Naive B cell (primary cell): ENCODE measurements around the gene DIS3L2. TPM values are rescaled to one million over a fixed set of nuclear protein-coding genes. Genes with fewer than 3 reads are reported as not detected.
"Not testable (repeated sequence)": the region's sequence is repeated elsewhere in the genome, so short reads cannot be mapped to it uniquely, and the experiment has no call there.

ENCODE experiments used
- ATAC-seq, 2 donors: fragments of 150-1000 bp; cut with Tn5 transposase; 2 replicates each; pipeline ENCODE4 v1.10.0; 2021; ENCODE audit warnings: low read depth in 2 of 2, mild to moderate bottlenecking in 2 of 2, moderate library complexity in 2 of 2
- DNase-seq: peaks from one replicate; pipeline ENCODE4 v3.0.0; 2022
- H3K27ac Mint-ChIP-seq, 6 donors: one replicate each; pipeline ENCODE4 v1.8.0; 2020 to 2022; ENCODE audit warnings: mild to moderate bottlenecking in 6 of 6, mixed read lengths in 6 of 6, moderate library complexity in 5 of 6, inconsistent platforms in 2 of 6
- H3K27me3 Mint-ChIP-seq, 3 donors: one replicate each; pipeline ENCODE4 v1.8.0; 2021 to 2022; ENCODE audit warnings: mixed read lengths in 3 of 3, mild to moderate bottlenecking in 1 of 3
- H3K36me3 Mint-ChIP-seq, 2 donors: one replicate each; pipeline ENCODE4 v1.8.0; 2020 to 2022; ENCODE audit warnings: mixed read lengths in 2 of 2, inconsistent platforms in 1 of 2, mild to moderate bottlenecking in 1 of 2
- H3K4me1 Mint-ChIP-seq, 3 donors: one replicate each; pipeline ENCODE4 v1.8.0; 2020 to 2022; ENCODE audit warnings: mixed read lengths in 3 of 3, inconsistent platforms in 1 of 3, mild to moderate bottlenecking in 1 of 3, moderate library complexity in 1 of 3
- H3K4me3 Mint-ChIP-seq, 8 donors: one replicate each; pipeline ENCODE4 v1.8.0; 2020 to 2022; ENCODE audit warnings: mild to moderate bottlenecking in 8 of 8, mixed read lengths in 8 of 8, moderate library complexity in 8 of 8, inconsistent platforms in 2 of 8
- H3K9me3 Mint-ChIP-seq, 7 donors: one replicate each; pipeline ENCODE4 v1.8.0; 2020 to 2022; ENCODE audit warnings: mixed read lengths in 7 of 7, mild to moderate bottlenecking in 5 of 7, inconsistent platforms in 2 of 7, moderate library complexity in 1 of 7
- polyA plus RNA-seq, 6 donors: library from polyadenylated mRNA; unstranded; fragments of 300-500 nt; fragmentation: Illumina TruSeq; gene quantifications; one replicate each; pipeline ENCODE4 v1.2.3, GENCODE V29; 2021; ENCODE audit warnings: low read depth in 6 of 6

Gene DIS3L2
- polyA plus RNA-seq, 6 donors from 2014 or later: 6.0 to 29.0 (median 17.6) TPM

DNA sequence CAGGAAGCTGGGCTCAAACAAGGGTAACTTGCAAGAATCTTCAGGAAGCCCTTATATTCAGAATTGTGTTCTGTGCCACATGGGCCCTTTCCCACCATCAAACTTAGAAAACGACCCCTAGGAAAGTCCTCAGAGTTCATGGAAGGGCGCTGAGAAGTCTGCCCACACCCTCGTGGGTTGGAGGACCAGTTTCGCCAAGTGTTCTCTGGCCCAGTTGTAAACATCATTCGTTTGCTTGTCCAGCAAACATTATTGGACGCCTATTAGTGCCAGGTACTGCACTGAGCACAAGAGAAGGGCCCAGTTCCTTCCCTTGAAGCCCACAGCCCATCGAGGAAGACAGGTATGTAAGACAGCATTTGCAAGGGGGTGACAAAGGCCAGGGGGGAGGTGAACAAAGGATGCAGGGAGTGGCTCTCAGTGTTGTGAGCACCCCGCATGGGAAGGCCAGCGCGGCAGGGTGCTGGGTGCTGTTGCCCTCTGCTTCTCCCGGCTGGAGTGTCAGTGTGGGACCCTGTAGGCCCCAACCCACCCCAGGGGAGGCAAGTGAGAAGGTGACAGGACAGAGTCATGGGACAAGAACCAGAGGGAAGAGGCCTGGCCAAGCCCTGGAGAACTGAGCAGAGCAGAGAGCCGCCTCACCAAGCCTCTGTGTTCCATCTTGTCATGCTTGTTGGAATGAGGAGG is 356.8 kb downstream of the DIS3L2 start:
- peaks cover 0 to 5% of the 10 kb centered on the region in 2 donors for H3K36me3 Mint-ChIP-seq
- H3K4me3 Mint-ChIP-seq: no peak overlapping the region
- H3K4me1 Mint-ChIP-seq: peaks cover 30 to 34% (median 31%) of the 10 kb centered on the region in 3 donors
- no peak for ATAC-seq
- no peak for DNase-seq
- peaks cover 0 to 9% (median 4%) of the 10 kb centered on the region in 7 donors for H3K9me3 Mint-ChIP-seq
- no peaks in the 10 kb centered on the region for H3K27me3 Mint-ChIP-seq
- peak overlapping the region in 1 of 6 donors; percentile 28 for H3K27ac Mint-ChIP-seq

DNA sequence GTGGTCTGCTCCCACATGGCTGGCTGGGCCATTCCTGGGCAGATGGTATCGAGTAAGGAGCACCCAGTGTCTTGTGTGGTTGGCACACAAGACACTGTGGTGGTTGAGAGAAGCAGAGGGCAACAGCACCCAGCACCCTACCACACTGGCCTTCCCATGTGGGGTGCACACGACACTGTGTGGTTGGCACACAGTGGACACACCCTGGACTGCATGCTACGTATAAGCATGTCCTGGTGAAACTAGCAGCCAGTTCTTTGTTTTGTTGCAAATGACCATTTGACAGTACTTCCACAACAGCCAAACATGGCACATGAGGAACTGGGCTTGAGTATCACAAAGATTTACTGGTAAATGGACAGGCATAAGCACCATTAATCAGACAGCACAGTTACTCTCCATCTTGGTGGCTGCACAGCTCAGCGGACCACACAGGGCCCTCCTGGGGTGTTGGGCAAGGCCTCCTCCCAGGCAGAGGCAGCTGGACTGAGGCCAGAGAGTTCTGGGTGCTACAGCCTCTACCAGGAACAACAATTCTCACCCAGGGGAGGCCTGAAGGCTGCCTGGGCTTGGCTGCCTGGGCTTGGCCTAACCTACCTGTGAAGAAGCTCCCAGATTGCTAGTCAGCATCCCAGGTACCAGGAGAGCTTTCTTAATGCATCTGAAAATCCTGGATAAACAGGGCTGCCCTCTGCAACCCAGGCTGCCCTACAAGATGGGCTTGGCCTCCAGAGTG is 357.7 kb downstream of the DIS3L2 start:
- Mint-ChIP-seq H3K4me3 (no peak overlapping the region), H3K27ac (peak overlapping the region in 1 of 6 donors; percentile 9), H3K9me3 (peaks cover 0 to 3% (median 0%) of the 10 kb centered on the region in 7 donors), H3K36me3 (no peaks in the 10 kb centered on the region), H3K4me1 (peaks cover 27 to 37% (median 31%) of the 10 kb centered on the region in 3 donors), H3K27me3 (no peaks in the 10 kb centered on the region)
- ATAC-seq: no peak
- DNase-seq: no peak

DNA sequence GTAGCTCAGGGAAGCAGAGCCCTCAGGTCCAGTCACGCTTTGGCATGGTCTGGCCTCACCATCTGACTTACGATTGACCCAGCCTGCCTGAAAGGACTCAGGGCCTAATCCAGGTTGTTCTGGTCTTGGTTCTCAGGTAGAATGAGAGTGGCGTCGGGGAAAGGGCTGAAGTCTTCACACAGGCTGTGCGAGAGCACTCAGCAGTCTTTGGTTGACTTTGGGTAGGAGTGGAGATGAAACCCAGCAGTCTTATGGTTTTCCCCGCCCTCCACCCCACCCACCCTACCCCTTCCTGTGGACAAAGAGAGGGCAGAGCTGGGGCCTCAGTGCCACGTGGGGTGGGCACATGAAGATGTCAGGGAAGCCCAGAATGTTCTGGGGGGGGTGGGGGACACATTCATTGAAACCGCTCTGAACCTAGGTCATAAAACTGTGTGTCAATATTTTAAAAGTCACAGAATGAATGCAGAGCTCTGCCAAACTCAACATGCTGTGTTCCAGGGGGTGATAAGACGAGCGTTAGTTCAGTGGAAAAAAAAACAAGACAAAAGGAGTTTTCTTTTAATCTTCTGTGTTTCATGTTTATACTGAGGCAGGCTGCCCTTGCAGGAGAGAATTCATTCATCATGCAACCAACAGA is 358.4 kb downstream of the DIS3L2 start:
- ATAC-seq: no peak
- Mint-ChIP-seq H3K4me3 (no peak overlapping the region), H3K9me3 (no peaks in the 10 kb centered on the region), H3K27me3 (no peaks in the 10 kb centered on the region), H3K36me3 (no peaks in the 10 kb centered on the region), H3K4me1 (peaks cover 20 to 30% (median 26%) of the 10 kb centered on the region in 3 donors), H3K27ac (peak overlapping the region in 1 of 6 donors; percentile 9)
- no peak for DNase-seq

DNA sequence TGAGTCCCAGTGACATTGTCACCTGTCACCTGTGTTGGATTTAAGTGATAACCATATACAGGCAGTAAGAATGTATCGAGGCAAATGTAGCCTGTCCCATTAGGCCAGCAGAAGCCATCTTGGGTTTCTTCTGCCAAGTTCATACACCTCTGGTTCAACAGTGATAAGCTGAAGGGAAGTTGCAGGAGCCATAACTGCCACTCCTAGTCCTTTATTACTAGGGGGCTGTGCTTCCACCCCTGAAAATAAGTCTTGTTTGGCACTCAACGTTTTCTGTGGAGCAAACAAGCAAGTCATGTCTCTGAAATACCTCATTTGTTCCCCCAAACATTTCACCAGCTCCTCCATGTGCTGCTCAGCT is 358.9 kb downstream of the DIS3L2 start:
- Mint-ChIP-seq H3K27me3 (no peaks in the 10 kb centered on the region), H3K9me3 (no peaks in the 10 kb centered on the region), H3K4me3 (no peak overlapping the region), H3K27ac (no peak overlapping the region), H3K36me3 (no peaks in the 10 kb centered on the region), H3K4me1 (peaks cover 15 to 25% (median 22%) of the 10 kb centered on the region in 3 donors)
- no peak for DNase-seq
- ATAC-seq: no peak

DNA sequence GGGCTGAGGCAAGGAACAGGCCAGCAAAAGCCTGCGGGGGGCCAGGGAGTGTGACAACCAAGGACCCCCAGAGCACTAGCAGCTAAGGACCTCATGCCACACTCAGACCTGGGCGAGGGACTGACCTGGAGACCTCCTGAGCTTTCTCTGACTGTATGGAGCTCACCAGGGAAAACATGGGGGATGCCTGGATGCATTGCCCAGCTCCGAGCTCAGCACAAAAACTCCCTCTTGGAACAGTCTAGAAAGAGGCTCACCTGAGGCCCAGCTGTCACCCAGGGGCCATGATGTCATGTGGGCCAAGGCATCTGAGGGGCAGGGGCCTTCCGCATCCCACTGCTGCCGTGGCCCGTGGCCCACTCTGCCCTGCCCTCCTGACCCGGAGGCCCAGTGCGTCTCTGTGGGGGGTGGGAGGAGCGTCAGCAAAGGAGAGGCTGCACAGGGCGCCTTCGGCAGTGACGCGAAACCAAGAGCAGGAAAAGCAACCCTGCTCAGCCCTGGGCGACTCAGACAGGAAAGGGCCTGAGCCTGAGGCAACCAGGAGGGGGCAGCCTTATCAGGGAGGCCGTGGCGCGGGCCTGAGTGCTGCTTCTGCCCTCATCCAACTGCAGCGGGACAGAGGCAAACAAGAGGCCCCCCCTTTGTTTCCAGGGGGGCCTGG is 359.8 kb downstream of the DIS3L2 start:
- H3K4me1 Mint-ChIP-seq: peaks cover 6 to 16% (median 13%) of the 10 kb centered on the region in 3 donors
- ATAC-seq (no peak), DNase-seq (no peak)
- no peak overlapping the region for H3K27ac Mint-ChIP-seq
- no peak overlapping the region for H3K4me3 Mint-ChIP-seq
- no peaks in the 10 kb centered on the region for H3K9me3 Mint-ChIP-seq
- no peaks in the 10 kb centered on the region for H3K27me3 Mint-ChIP-seq
- no peaks in the 10 kb centered on the region for H3K36me3 Mint-ChIP-seq

DNA sequence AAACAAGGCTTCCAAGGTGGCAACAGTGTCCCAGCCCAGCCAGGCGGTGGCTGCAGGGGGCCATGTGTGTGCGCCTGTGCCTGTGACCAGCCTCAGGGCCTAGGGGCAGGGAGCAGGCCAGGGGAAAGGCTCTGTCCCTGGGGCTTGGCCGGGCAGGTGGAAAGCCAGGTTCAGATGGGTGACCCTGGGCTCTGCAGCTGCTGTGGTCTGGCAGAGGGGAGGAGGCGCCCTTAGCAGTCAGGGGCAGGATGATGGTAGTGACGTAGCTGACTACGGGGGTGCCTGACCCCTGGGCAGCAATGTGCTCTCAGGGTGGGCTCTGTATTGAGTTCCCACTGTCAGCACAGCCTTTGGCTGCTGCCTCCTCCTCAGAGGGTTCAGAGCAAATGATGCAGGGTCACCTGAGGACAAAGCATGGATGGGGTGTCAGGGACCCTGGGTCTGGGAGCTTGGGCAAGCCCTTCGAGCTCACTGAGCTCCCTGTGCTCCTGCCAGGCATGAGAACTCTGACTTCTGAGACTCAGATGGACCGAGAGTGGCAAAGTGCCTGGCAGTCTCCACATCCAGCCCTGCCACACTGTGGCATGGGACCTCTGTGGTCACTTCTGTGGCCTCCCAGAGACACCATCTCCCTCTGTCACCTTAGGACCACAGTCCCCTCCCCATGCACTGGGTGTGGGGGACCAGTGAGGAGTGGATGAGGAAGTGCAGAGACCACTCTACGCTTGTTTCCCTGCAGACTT is 360.5 kb downstream of the DIS3L2 start:
- Mint-ChIP-seq H3K36me3 (no peaks in the 10 kb centered on the region), H3K27me3 (no peaks in the 10 kb centered on the region), H3K4me1 (peaks cover 2 to 12% (median 10%) of the 10 kb centered on the region in 3 donors), H3K9me3 (no peaks in the 10 kb centered on the region), H3K4me3 (no peak overlapping the region), H3K27ac (peak overlapping the region in 1 of 6 donors; percentile 20)
- no peak for DNase-seq
- ATAC-seq: no peak

DNA sequence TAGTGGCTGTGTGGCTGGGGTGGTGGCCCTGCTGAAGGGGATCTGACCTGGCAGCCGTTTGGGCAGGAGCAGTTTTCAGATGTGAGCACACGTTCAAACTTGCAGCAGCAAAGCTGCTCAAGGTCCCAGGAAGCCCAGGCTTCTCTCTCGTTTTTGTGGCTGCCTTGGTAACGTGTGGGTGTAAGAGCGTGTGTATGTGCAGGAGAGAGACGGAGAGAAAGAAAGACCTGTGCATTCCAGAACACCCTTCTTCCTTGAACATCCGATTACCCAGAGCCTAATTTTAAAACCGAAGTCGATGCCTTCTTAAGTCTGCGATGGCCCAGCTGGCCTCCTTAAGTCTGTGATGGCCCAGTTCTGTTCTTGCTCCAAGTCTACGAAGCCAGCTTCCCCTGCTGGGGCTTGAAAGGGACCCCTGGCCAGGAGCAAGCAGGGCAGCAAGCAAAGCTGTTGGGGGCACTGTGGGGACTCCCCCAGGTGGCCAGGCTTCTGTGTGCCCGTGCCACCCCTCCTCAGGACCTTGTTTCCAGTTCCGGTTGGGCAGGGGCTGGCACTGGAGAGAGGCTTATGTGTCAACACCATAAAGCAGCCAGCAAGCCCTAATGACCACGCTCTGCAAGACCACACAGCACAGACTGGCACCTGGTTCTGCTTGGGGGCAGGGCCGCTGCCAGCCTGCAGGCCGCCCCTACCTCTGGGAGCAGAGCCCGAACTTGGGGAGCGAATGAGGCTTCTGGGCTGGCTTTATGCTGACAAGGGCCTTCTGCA is 361.2 kb downstream of the DIS3L2 start:
- no peaks in the 10 kb centered on the region for H3K9me3 Mint-ChIP-seq
- no peak for ATAC-seq
- no peak overlapping the region for H3K27ac Mint-ChIP-seq
- H3K27me3 Mint-ChIP-seq: no peaks in the 10 kb centered on the region
- H3K4me3 Mint-ChIP-seq: no peak overlapping the region
- peaks cover 6 to 19% (median 14%) of the 10 kb centered on the region in 3 donors for H3K4me1 Mint-ChIP-seq
- no peaks in the 10 kb centered on the region for H3K36me3 Mint-ChIP-seq
- no peak for DNase-seq

DNA sequence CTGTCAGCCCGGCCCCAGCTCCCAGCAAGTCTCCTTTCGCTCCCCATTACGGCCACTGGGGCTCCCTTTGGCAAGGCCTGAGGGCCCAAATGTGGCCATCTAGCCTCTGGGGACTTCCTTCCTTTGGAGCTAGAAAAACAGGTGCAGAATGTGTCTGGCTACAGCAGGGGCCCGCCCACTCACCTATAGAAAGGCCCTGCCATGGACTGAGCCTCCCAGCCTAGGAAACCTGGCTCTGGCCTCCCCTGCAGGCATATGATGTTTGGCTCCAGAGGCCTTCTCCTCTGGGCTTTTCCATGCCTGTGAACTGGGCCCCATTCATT is 361.8 kb downstream of the DIS3L2 start:
- Mint-ChIP-seq H3K36me3 (no peaks in the 10 kb centered on the region), H3K4me1 (peaks cover 8 to 20% (median 14%) of the 10 kb centered on the region in 3 donors), H3K4me3 (no peak overlapping the region), H3K27ac (no peak overlapping the region), H3K27me3 (no peaks in the 10 kb centered on the region), H3K9me3 (no peaks in the 10 kb centered on the region)
- ATAC-seq (no peak), DNase-seq (no peak)

DNA sequence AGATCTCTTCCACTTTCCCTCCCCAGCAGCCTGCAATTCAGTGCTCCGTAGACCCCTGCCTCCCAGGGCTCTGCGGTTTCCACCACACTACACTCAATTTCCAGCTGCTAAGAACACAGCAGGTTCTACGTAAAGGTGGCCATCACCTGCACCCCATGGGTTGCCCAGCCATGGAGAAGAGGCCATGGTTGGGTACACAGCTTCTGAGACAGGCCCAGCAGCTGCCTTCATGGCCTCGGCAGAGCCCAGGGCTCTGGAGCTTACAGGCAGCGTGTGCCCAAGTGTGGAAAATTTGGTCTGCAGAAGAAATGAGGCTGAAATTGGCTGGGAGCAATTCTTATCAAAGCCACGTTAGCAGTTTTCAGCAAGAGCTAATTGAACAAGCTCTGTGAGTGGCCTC is 362.5 kb downstream of the DIS3L2 start:
- not testable (repeated sequence) for H3K36me3 Mint-ChIP-seq, H3K27me3 Mint-ChIP-seq, H3K4me3 Mint-ChIP-seq, H3K9me3 Mint-ChIP-seq, DNase-seq
- peak overlapping the region in 1 of 6 donors; percentile 78 for H3K27ac Mint-ChIP-seq
- peak in 1 of 2 donors; percentile 8 for ATAC-seq
- H3K4me1 Mint-ChIP-seq: peaks cover 8 to 20% (median 14%) of the 10 kb centered on the region in 3 donors

DNA sequence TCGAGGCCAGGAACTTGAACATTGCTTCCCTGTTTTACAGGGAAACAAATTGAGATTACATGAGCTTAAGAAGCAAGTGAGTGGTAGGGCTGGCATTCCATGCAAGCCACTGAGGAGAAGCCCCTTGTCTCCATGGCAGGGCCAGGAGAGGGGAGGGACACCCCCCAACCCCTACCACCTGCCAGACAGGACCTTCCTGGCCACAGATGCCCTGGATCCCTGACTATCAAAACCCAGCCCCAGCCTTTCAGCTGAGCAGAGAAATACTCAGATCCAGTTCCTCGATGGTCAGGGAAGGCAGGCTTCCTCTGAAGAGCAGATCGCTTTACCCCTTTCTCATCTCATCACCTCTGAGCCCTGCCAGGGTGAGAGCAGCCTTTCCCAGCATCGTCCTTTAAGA is 363.3 kb downstream of the DIS3L2 start:
- Mint-ChIP-seq H3K4me3 (no peak overlapping the region), H3K36me3 (no peaks in the 10 kb centered on the region), H3K27ac (no peak overlapping the region), H3K4me1 (peaks cover 8 to 20% (median 14%) of the 10 kb centered on the region in 3 donors), H3K27me3 (no peaks in the 10 kb centered on the region), H3K9me3 (no peaks in the 10 kb centered on the region)
- no peak for DNase-seq
- no peak for ATAC-seq

DNA sequence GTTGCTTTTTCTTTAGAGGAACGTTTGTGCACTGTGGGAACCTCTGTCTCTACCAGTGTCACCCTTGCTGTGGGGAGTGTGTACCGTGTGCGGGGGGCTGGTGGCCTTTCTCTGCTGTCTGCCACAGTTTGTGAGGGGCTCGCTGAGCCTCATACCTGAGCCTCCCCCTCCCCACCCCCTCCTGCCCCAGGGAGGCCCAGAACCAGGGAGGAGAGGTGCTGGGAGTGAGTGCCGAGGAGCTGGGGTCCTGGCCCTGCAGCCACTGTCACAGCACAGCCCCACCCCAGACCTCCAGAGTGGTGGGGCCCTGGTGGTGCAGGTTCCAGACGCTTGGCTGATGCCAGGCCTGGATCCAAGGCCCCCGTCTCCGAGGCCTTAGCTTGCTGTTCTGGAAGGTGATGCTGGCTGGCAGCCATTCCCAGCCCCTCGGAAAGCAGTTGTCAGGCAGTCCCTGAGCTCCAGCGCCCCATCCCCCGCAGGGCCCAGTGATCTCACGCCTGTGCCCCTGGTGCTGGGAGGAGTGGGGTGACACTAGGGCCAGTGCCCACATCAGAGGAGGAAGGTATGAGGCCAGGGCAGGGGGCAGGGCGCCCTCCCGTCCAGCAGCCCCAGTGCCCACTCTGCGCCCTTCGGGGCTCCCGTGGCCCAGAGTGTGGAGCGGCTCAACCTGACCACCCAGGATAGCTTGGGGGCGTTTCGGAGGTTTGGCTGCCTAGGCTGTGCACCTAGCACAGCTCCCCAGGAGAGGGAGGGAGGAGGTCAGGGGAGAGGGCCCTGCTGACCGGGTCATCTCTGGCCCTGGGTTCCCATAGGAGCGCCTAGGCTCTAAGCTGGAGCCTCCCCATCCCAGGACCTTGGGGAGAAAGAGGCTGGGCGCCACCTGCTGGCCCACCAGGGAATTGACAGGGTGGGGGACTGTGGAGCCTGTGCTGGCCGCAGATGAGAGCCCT is 364.1 kb downstream of the DIS3L2 start:
- DNase-seq (peak; percentile 41), ATAC-seq (peak; percentile 51 to 62)
- H3K27me3 Mint-ChIP-seq: no peaks in the 10 kb centered on the region
- H3K27ac Mint-ChIP-seq: no peak overlapping the region
- H3K9me3 Mint-ChIP-seq: no peaks in the 10 kb centered on the region
- peaks cover 8 to 20% (median 14%) of the 10 kb centered on the region in 3 donors for H3K4me1 Mint-ChIP-seq
- H3K4me3 Mint-ChIP-seq: no peak overlapping the region
- H3K36me3 Mint-ChIP-seq: no peaks in the 10 kb centered on the region
